Measurements from ENCODE around the gene PTPRN2. TPM values are rescaled to one million over a fixed set of nuclear protein-coding genes. Genes with fewer than 3 reads are reported as not detected.

The PTPRN2 gene
- polyA plus RNA-seq, 1 donor: 5.7 TPM

- no peak for DNase-seq
These were observed 96.5 kb downstream of the PTPRN2 start for GRCh38 chr7:158491094-158491493.

DNA sequence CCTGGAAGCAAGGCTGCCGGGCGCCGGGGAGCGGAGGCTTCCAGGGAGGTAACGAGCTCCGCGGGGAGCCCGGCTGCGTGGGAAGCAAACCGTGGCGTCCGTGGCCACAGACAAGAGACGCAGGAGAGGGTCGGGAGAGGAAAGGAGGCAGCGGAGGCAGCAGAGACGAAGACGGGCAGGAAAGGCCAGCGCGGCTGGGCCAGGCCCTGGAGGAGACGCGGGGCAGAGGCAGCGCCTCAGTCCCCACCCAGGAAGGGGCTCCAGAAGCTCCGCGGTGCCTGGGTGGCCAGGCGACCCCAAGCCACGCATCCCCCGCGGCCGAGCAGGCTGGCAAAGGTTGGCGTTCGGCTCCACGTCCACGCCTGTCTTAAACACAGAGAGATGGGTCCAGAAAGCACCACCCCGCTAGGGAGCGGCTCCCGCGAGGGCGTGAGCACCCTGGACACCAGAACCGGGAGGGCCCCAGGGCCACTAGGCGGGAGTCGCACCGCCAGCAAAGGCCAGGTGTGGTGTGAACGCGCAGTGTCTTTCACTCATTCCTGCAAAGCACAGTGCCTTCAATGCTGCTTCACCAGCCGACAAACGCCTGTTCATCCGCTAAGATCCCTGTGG is 97.3 kb downstream of the PTPRN2 start:
- DNase-seq: no peak

GRCh38 chr7:158489462-158490155 is 98.0 kb downstream of the PTPRN2 start:
- no peak for DNase-seq

- DNase-seq: no peak
These were observed 99.2 kb downstream of the PTPRN2 start for GRCh38 chr7:158488181-158488971.

DNA sequence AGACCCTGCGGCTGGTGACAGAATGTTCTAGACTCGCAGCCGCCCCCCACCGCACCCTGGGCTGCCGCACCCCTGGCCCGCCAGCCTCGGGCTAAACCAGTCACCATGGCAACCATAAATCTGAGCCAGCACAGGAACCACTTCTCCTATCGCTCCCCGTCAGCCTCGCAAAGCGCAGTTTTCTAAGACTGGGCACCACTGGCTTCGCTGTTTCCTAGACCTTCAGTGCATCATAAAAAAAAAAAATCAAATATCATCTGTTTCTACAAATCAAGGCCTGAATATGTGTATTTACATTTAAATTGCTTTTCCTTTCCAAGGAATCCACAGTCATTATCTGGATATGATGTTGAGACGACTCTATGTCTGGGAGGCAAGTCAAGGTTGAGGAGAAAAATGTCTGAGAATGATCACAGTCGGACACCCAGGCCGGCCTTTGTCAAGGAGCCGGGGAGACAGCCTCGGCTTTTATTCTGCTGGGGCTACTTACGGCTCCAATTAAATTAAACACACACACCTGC is 99.9 kb downstream of the PTPRN2 start:
- no peak for DNase-seq

DNA sequence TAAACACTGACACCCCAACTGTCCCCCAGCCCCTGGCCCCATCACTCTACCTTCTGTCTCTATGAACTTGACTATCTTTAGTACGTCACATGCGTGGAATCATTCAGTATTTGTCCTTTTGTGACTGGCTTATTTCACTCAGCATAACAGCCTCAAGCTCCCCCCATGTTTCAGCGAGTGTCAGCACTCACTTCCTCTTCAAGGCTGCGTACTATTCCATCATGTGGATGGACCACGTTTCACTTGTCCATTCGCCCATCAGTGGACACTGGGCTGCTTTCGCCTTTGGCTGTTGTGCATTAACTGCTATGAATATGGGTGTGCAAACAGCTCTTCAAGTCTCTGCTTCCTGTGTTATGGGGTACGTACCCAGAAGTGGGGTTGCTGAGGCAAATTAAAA is 100.7 kb downstream of the PTPRN2 start:
- DNase-seq: no peak

GRCh38 chr7:158484801-158485531 is 102.7 kb downstream of the PTPRN2 start:
- no peak for DNase-seq

DNA sequence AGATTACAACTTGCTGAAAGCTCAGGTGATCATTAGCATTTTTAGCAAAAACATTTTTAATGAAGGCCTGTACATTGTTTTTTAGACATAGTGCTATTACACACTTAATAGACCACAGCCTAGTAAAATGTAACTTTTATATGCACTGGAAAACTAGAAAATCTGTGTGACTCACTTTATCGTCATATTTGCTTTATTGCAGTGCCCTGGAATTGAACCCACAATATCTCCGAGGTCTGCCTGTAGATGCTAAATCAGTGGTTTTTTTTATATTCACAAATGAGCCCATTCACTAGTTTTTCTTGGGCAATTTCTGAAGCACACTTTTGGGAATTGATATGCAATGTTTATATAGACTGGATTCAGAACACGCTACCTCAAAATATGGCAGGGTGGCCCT is 105.1 kb downstream of the PTPRN2 start:
- DNase-seq: no peak

DNA sequence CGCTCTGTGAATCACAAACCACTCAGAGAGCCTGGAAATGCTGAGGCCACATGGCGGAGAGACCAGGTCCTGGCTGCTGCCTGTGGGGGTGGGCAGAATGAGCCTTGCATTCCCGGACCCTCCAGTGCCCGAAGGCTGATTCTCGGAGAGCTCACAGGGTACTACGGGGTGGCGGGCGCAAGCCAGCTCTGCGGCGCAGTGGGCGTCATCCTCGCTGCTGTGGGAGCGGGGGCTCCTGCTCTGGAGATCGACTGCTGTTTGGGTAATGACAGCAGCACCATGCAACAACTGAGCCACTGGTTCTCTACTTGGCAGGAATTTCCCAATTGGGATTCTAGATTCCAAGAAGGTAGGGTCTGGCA is 108.0 kb downstream of the PTPRN2 start:
- no peak for DNase-seq

GRCh38 chr7:158479021-158479663 is 108.5 kb downstream of the PTPRN2 start:
- DNase-seq: no peak

DNA sequence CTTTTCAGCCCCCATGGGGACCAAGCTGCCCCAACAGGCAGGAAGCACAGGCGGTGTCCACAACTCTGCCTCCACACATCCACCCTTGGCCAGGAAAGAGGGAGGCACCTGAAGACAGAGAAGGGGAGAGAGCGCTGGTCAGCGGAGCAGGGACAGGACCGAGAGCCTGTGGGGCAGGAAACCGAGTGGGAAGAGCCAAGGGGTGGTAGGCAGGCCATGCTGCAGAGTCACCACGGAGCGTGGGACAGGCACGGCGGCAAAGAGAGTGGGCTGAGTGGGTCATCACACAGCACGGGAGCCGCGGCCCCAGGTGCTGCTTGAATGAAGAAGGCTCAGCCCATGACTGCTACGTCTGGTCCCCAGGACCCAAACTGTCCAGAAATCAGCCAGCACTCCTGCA is 109.8 kb downstream of the PTPRN2 start:
- DNase-seq: no peak

DNA sequence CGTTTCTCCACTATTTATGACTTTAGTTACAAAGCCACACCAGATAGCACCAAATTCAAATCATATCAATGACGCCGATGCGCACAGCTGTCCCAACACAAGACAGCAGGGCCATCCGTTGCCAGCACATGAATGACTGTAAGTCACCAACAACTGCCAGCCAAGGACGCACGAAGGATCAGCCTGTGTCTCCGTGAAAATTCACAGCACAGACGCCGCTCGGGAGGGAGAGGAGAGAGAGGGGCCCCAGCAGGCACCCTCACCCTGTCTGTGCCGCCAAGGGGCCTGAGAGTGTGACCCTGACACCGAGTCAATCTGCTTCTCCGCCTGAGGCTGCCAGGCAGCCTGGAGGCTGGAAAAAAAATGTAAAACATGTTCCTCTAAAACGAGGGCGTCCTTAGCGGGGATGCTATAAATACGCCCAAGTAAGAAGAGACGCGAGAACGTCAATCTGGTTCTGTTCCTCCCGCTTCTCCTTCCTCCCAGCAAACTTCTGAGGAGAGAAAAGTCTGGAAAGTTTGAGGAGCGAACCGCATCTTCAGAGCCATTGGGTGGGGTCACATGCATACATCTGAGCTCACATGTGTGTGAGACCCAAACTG is 111.2 kb downstream of the PTPRN2 start:
- no peak for DNase-seq

- no peak for DNase-seq
These were observed 112.0 kb downstream of the PTPRN2 start for GRCh38 chr7:158475679-158476052.

DNA sequence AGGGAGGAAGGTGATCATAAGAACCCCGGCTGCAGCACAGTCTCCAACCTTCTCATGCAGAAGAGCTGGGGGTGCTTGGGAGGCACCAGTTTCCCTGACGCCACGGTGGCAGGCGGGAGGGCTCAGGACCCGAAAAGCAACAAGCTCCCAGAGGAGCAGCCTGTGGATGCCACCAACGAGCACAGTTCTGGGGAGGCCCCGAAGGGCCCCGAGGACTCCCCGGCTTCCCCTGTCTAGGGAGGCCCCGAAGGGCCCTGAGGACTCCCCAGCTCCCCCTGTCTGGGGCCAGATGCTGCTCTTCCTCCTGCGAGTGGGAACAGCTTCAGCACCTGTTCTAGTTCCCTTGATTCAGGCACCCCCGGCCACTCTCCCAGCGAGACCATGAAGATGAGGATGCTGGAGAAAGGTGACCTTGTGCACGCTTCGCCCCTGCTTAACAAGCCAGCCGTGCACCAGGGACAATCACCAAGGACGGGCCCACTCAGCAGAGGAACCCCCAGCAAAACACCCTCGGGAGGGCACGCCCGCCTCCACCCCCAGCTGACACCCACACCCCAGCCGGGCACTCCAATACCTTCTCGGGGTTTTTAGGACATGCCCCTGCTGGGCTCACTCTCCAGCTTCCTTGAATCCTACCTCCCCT is 112.5 kb downstream of the PTPRN2 start:
- DNase-seq: no peak

DNA sequence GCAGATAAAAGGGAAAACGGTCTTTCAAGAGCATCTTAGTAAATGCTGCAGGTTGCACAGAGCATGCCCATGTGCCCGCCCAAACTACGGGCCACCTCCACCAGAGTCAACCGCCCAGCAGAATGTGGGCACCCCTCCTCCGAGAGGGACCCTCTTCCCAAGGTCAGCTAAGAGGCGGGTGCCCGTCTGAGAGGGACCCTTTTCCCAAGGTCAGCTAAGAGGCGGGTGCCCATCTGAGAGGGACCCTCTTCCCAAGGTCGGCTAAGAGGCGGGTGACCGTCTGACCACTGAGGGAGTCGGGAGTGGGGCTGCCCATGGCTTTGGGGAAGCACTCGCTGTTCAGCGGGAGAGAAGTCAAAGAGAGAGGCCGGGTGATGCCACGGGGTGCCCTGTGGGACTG is 113.1 kb downstream of the PTPRN2 start:
- DNase-seq: no peak

DNA sequence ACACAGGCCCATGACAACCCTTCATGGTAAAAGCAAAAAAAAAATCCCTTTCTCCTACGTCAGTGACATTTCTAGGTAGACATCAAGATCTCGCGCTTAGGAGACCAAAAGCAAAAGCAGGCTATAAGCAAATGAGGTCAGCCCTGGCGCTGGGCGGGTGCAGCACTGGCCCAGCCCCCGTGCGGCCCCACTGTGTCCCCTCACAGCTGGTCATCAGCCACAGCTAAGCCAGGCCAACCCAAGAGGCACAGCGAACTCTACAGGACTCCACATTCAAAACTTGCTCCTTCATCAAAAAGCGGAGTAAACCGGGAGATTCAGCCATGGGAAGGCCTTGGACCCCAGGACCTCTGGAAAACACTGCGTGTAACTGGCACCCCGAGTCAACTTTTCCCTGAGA is 113.7 kb downstream of the PTPRN2 start:
- no peak for DNase-seq

GRCh38 chr7:158473221-158473620 is 114.4 kb downstream of the PTPRN2 start:
- peak; percentile 54 for DNase-seq

DNA sequence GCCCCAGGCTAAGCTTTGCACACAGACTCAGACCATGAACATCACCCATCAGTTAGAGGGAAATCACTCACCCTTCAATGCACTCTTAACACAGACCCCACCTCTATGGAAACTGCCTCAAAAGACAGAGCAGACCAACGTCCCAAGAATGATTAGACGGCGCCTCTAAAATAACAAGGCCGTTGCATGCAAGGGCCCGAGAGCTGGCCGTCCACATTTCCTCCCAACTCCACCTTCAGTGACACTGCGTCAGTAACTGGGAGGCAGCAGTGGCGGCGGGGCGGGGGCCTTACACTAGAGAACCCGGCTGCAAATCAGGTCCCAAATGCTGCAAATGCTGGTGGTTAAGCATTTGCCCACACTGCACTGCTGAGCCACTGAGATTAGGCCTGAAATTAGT is 115.0 kb downstream of the PTPRN2 start:
- DNase-seq: no peak

GRCh38 chr7:158471716-158472115 is 115.9 kb downstream of the PTPRN2 start:
- no peak for DNase-seq

DNA sequence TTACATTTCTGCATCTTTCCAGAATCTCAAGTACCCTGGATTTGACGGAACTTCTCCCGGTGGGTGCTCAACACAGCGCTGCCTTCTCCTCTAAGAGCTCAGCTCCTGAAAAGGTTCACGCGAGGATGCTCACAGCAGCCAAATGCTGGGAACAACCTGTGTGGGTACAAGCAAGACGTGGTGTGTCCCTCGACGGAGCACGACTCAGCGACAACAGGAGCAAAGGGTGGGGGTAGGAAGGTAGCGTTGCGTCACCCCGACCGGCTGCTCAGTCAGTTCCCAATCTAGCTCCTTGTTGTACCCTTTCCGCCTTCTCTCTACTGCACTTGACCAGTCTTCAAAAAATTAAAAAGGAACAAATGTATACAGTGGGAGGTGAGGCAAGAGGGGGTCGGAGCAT is 117.3 kb downstream of the PTPRN2 start:
- DNase-seq: no peak

Data from left kidney (tissue), 2 donors.